PC-9 (cell line): ENCODE measurements around the gene CXorf51A.
"Not testable (repeated sequence)": the region's sequence is repeated elsewhere in the genome, so short reads cannot be mapped to it uniquely, and the experiment has no call there.

Source experiments
- EZH2 ChIP-seq: fragments of 200-600 bp; sonication (generic); IDR thresholded peaks from 2 replicates; pipeline ENCODE4 v1.8.0; 2017; ENCODE audit warnings: antibody characterized with exemption, low read depth
- TF ChIP-seq, protein P1 (sequence below): fragments of 200-600 bp; sonication (generic); conservative IDR thresholded peaks from 2 replicates; pipeline ENCODE4 v1.6.1; 2017; ENCODE audit warnings: mixed run types, antibody characterized with exemption, mild to moderate bottlenecking, moderate library complexity

DNA sequence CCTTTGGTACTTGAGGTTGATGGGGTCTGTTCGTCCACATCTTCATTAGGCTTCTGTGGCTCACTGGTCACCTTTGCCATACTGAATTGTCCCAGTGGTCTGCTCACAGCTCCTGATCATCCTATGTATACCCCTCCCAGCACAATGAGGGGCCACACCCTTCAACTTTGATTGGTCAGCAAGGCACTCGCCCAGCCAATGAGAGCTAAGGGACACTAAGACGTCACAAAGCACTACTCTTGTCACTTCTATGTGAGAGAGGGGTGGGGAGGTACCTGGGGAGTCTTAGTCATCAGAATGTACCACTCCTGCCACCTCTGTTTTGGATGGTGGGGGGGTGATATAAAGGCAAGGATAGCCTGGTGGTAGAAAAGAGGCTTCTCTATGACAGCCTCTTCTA lies at the start of gene CXorf51A:
- TF ChIP-seq, protein P1, sequence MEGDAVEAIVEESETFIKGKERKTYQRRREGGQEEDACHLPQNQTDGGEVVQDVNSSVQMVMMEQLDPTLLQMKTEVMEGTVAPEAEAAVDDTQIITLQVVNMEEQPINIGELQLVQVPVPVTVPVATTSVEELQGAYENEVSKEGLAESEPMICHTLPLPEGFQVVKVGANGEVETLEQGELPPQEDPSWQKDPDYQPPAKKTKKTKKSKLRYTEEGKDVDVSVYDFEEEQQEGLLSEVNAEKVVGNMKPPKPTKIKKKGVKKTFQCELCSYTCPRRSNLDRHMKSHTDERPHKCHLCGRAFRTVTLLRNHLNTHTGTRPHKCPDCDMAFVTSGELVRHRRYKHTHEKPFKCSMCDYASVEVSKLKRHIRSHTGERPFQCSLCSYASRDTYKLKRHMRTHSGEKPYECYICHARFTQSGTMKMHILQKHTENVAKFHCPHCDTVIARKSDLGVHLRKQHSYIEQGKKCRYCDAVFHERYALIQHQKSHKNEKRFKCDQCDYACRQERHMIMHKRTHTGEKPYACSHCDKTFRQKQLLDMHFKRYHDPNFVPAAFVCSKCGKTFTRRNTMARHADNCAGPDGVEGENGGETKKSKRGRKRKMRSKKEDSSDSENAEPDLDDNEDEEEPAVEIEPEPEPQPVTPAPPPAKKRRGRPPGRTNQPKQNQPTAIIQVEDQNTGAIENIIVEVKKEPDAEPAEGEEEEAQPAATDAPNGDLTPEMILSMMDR: not testable (repeated sequence)
- TF ChIP-seq EZH2: not testable (repeated sequence)
